Endodermal cell (in vitro differentiated cells): ENCODE measurements around the gene KDM1B. TPM values are rescaled to one million over a fixed set of nuclear protein-coding genes. Genes with fewer than 3 reads are reported as not detected.
A peak's percentile ranks its signal among the peaks of the same experiment; 100 is the strongest.

Experiments used
- DNase-seq: peaks from one replicate; pipeline ENCODE4 v3.0.0-alpha.2; 2017
- H3K27ac ChIP-seq: 2 replicates; pipeline ENCODE4 v1.5.1; 2013; ENCODE audit warnings: mild to moderate bottlenecking, low read depth, low read length, moderate library complexity
- H3K27me3 ChIP-seq: 2 replicates; pipeline ENCODE4 v1.6.1; 2013; ENCODE audit warnings: mild to moderate bottlenecking, low read length, moderate library complexity; ENCODE audit not compliant: insufficient read depth, control insufficient read depth, poor library complexity, severe bottlenecking
- H3K36me3 ChIP-seq: 2 replicates; pipeline ENCODE4 v1.7.0; 2013; ENCODE audit warnings: mild to moderate bottlenecking, low read length, moderate library complexity; ENCODE audit not compliant: control insufficient read depth, insufficient read depth
- H3K4me1 ChIP-seq: one replicate; pipeline ENCODE4 v1.7.0; 2013; ENCODE audit warnings: low read length; ENCODE audit not compliant: control insufficient read depth, insufficient read depth
- H3K4me3 ChIP-seq: 2 replicates; pipeline ENCODE4 v1.5.1; 2013; ENCODE audit warnings: mild to moderate bottlenecking, low read length, moderate library complexity
- H3K9ac ChIP-seq: 2 replicates; pipeline ENCODE4 v1.6.1; 2013; ENCODE audit warnings: mild to moderate bottlenecking, low read length, moderate library complexity; ENCODE audit not compliant: poor library complexity, severe bottlenecking; ENCODE audit errors: extremely low read depth
- H3K9me3 ChIP-seq: 2 replicates; pipeline ENCODE4 v1.6.1; 2013; ENCODE audit warnings: mild to moderate bottlenecking, low read length, moderate library complexity; ENCODE audit not compliant: control insufficient read depth
- H3K27ac Mint-ChIP-seq: 2 replicates; pipeline ENCODE4 v1.8.0; 2020; ENCODE audit warnings: mixed read lengths
- H3K27me3 Mint-ChIP-seq: 2 replicates; pipeline ENCODE4 v1.8.0; 2021; ENCODE audit warnings: mild to moderate bottlenecking, mixed read lengths; ENCODE audit not compliant: insufficient read depth
- H3K36me3 Mint-ChIP-seq: 2 replicates; pipeline ENCODE4 v1.8.0; 2020; ENCODE audit warnings: low read depth, mixed read lengths
- H3K4me1 Mint-ChIP-seq: 2 replicates; pipeline ENCODE4 v1.8.0; 2020; ENCODE audit warnings: mixed read lengths
- H3K4me3 Mint-ChIP-seq: 2 replicates; pipeline ENCODE4 v1.8.0; 2020; ENCODE audit warnings: mild to moderate bottlenecking, moderate library complexity, mixed read lengths
- H3K9me3 Mint-ChIP-seq: 2 replicates; pipeline ENCODE4 v1.8.0; 2020; ENCODE audit warnings: mild to moderate bottlenecking, mixed read lengths
- CTCF ChIP-seq: fragments of 200-600 bp; sonication (generic); conservative IDR thresholded peaks from 2 replicates; pipeline ENCODE4 v1.5.0; 2021; ENCODE audit warnings: antibody characterized with exemption, mild to moderate bottlenecking
- WGBS, 2 experiments: methylation state at CpG; one replicate each; pipeline versions ENCODE4 v1.1.5 to v1.1.7; 2013; ENCODE audit warnings: missing lambda C conversion rate in 2 of 2, mixed read lengths in 1 of 2; ENCODE audit not compliant: insufficient coverage in 1 of 2, insufficient read length in 1 of 2; 5-methylcytosine and 5-hydroxymethylcytosine counted together
- total RNA-seq, 2 donors: library from RNA; stranded (reverse); fragmentation: NEBNext Ultra II Directional in 1 of 2; extraction: Animal tissue kit (Norgen Biotek cat#: 25700) in 1 of 2; gene quantifications; 2 replicates in 1 of 2; 3 replicates in 1 of 2; pipeline ENCODE4 v1.2.1, GENCODE V29; 2021

KDM1B gene
- total RNA-seq, 2 donors from 2014 or later = 7.7 to 9.3 TPM

- H3K27me3 Mint-ChIP-seq = no peaks in the 10 kb centered on the region
- no peak overlapping the region for H3K4me3 ChIP-seq
- H3K4me3 Mint-ChIP-seq = no peak overlapping the region
- H3K27me3 ChIP-seq = no peaks in the 10 kb centered on the region
- peaks cover 2% of the 10 kb centered on the region for H3K4me1 Mint-ChIP-seq
- WGBS, 2 experiments = 94 to 95% methylated on average over 3 to 4 of the region's 4 CpGs
- no peak overlapping the region for H3K27ac Mint-ChIP-seq
- H3K9ac ChIP-seq = no peak overlapping the region
- H3K9me3 Mint-ChIP-seq = no peaks in the 10 kb centered on the region
- peaks cover 93% of the 10 kb centered on the region for H3K36me3 ChIP-seq
- no peak for TF ChIP-seq CTCF
- no peak for DNase-seq
- H3K27ac ChIP-seq = no peak overlapping the region
- H3K9me3 ChIP-seq = no peaks in the 10 kb centered on the region
- no peaks in the 10 kb centered on the region for H3K4me1 ChIP-seq
- peaks cover 72% of the 10 kb centered on the region for H3K36me3 Mint-ChIP-seq
These were observed 94.0 kb downstream of the KDM1B start for GRCh38 chr6:18249271-18249670.

DNA sequence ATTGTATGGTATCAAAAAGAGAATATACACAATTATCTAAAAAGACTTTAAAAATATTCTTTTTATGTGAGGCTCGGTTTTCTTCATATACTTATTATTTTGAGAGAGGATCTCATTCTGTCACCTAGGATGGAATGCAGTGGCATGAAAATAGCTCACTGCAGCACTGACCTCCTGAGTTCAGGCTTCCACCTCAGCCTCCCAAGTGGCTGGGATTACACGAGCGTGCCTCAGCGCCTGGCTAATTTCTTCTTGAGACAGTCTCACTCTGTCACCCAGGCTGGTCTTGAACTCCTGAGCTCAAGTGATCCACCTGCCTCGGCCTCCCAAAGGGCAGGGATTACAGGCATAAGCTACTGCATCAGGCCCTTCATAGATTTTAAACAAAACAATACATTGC lies 98.4 kb downstream of the KDM1B start:
- Mint-ChIP-seq H3K36me3 (peaks cover 68% of the 10 kb centered on the region), H3K27ac (no peak overlapping the region), H3K4me3 (no peak overlapping the region), H3K4me1 (peaks cover 2% of the 10 kb centered on the region), H3K9me3 (no peaks in the 10 kb centered on the region), H3K27me3 (no peaks in the 10 kb centered on the region)
- no peak overlapping the region for H3K27ac ChIP-seq
- H3K4me3 ChIP-seq = no peak overlapping the region
- TF ChIP-seq CTCF = no peak
- 96 to 100% methylated on average over 4 to 5 of the region's 5 CpGs for WGBS, 2 experiments
- no peak overlapping the region for H3K9ac ChIP-seq
- peaks cover 90% of the 10 kb centered on the region for H3K36me3 ChIP-seq
- no peaks in the 10 kb centered on the region for H3K9me3 ChIP-seq
- H3K4me1 ChIP-seq = no peaks in the 10 kb centered on the region
- H3K27me3 ChIP-seq = no peaks in the 10 kb centered on the region
- no peak for DNase-seq

- no peaks in the 10 kb centered on the region for H3K27me3 Mint-ChIP-seq
- DNase-seq = no peak
- Histone ChIP-seq H3K4me1 (no peaks in the 10 kb centered on the region), H3K4me3 (no peak overlapping the region), H3K9ac (no peak overlapping the region), H3K27me3 (no peaks in the 10 kb centered on the region), H3K36me3 (peaks cover 84% of the 10 kb centered on the region), H3K27ac (no peak overlapping the region), H3K9me3 (no peaks in the 10 kb centered on the region)
- peak overlapping the region; percentile 78 for H3K27ac Mint-ChIP-seq
- H3K4me3 Mint-ChIP-seq = no peak overlapping the region
- H3K36me3 Mint-ChIP-seq = peaks cover 65% of the 10 kb centered on the region
- no peaks in the 10 kb centered on the region for H3K9me3 Mint-ChIP-seq
- TF ChIP-seq CTCF = no peak
- 96 to 100% methylated on average over 4 to 6 of the region's 6 CpGs for WGBS, 2 experiments
- H3K4me1 Mint-ChIP-seq = peaks cover 2% of the 10 kb centered on the region
These were observed 99.6 kb downstream of the KDM1B start for GRCh38 chr6:18254793-18255192.
